Chondrocyte (in vitro differentiated cells): ENCODE results near the gene CRHR1. TPM values are rescaled to one million over a fixed set of nuclear protein-coding genes. Genes with fewer than 3 reads are reported as not detected.

Source experiments
- DNase-seq: peaks from one replicate; pipeline ENCODE4 v3.0.0; 2021; ENCODE audit warnings: mixed read lengths, low spot score
- H3K27ac Mint-ChIP-seq: one replicate; pipeline ENCODE4 v1.8.0; 2021; ENCODE audit warnings: mild to moderate bottlenecking, moderate library complexity, mixed read lengths; ENCODE audit not compliant: unreplicated experiment
- H3K27me3 Mint-ChIP-seq: 2 replicates; pipeline ENCODE4 v1.8.0; 2021; ENCODE audit warnings: low read depth, mixed read lengths
- H3K36me3 Mint-ChIP-seq: 2 replicates; pipeline ENCODE4 v1.8.0; 2021; ENCODE audit warnings: low read depth, mixed read lengths
- H3K4me1 Mint-ChIP-seq: 2 replicates; pipeline ENCODE4 v1.8.0; 2021; ENCODE audit warnings: low read depth, mild to moderate bottlenecking, mixed read lengths
- H3K4me3 Mint-ChIP-seq: one replicate; pipeline ENCODE4 v1.8.0; 2021; ENCODE audit warnings: mild to moderate bottlenecking, moderate library complexity, mixed read lengths; ENCODE audit not compliant: unreplicated experiment
- H3K9me3 Mint-ChIP-seq: 2 replicates; pipeline ENCODE4 v1.8.0; 2021; ENCODE audit warnings: low read depth, mixed read lengths
- CTCF ChIP-seq: fragments of 200-600 bp; sonication (generic); IDR thresholded peaks from 2 replicates; pipeline ENCODE4 v1.5.0; 2021; ENCODE audit warnings: antibody characterized with exemption, mild to moderate bottlenecking, moderate library complexity
- total RNA-seq: library from RNA; stranded (reverse); gene quantifications from 3 replicates; pipeline ENCODE4 v1.2.1, GENCODE V29; 2021

The CRHR1 gene
- total RNA-seq, 1 donor from 2014 or later, result not detected

- DNase-seq, result no peak
- no peak overlapping the region for H3K27ac Mint-ChIP-seq
- peaks cover 37% of the 10 kb centered on the region for H3K27me3 Mint-ChIP-seq
- no peak overlapping the region for H3K4me3 Mint-ChIP-seq
- H3K36me3 Mint-ChIP-seq, result no peaks in the 10 kb centered on the region
- H3K4me1 Mint-ChIP-seq, result no peaks in the 10 kb centered on the region
- TF ChIP-seq CTCF, result no peak
- H3K9me3 Mint-ChIP-seq, result no peaks in the 10 kb centered on the region
Measured at GRCh38 chr17:45839442-45839841, 55.3 kb downstream of the CRHR1 start.

DNA sequence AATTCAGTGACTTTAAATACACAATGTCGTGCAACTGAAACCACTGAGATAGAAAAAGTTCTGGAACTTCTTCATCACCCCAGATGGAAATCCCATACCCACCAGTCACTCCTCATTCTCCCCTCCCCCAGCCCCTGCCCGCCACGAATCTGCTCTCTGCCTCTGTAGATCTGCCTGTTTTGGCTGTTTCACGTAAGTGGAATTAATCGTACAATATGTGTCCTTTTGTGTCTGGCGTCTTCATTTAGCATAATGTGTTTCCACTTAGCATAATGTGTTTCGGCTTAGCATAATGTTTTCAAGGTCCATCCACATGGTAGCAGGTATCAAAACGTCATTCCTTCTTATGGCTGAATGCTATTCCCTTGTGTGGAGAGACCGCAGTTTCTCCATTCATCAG, 57.1 kb downstream of the CRHR1 start:
- TF ChIP-seq CTCF, result no peak
- no peak for DNase-seq
- Mint-ChIP-seq H3K4me3 (no peak overlapping the region), H3K27me3 (peaks cover 34% of the 10 kb centered on the region), H3K4me1 (no peaks in the 10 kb centered on the region), H3K27ac (no peak overlapping the region), H3K36me3 (no peaks in the 10 kb centered on the region), H3K9me3 (no peaks in the 10 kb centered on the region)

DNA sequence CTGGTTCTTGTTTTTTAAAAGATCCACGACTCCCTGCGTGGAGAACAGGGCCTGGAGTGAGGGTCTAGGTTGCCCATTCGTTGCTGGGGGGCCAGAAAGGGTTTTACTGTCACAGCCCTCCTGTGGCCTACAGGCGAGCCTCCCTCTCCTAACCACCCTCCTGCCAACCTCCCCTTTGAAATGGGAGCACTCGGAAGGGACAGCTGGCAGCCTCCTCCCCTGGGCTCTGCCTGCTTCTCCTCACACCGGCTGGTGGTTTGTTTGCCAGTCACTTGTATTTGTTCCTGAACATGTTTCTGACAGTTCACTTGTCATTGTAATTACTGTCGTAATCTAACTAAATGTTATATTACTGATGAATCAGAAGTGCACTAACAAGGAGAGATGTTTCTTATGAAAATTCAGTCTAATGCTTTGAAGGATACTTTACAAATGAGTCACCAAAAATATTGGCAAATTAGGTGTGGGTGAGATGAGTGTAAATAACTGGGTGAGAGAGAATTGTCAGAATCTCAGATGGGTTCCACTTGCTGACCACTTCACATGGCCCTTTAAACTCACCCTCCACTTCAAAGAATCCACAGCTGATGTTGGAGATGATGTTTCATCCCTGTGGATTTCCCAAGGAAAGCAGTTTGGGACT, 57.9 kb downstream of the CRHR1 start:
- TF ChIP-seq CTCF, result no peak
- Mint-ChIP-seq H3K27ac (no peak overlapping the region), H3K4me3 (no peak overlapping the region), H3K36me3 (no peaks in the 10 kb centered on the region), H3K9me3 (no peaks in the 10 kb centered on the region), H3K27me3 (peaks cover 28% of the 10 kb centered on the region), H3K4me1 (no peaks in the 10 kb centered on the region)
- no peak for DNase-seq

- H3K27ac Mint-ChIP-seq, result no peak overlapping the region
- H3K36me3 Mint-ChIP-seq, result no peaks in the 10 kb centered on the region
- no peak for DNase-seq
- H3K4me1 Mint-ChIP-seq, result no peaks in the 10 kb centered on the region
- TF ChIP-seq CTCF, result no peak
- H3K4me3 Mint-ChIP-seq, result no peak overlapping the region
- H3K9me3 Mint-ChIP-seq, result no peaks in the 10 kb centered on the region
- H3K27me3 Mint-ChIP-seq, result peaks cover 29% of the 10 kb centered on the region
Measured at GRCh38 chr17:45843722-45844121, 59.6 kb downstream of the CRHR1 start.

GRCh38 chr17:45844695-45845375, 60.7 kb downstream of the CRHR1 start, which contains the start of gene SPPL2C:
TSS of gene SPPL2C (plus strand) at chr17:45844881. CDS start at chr17:45844907, 26 bp downstream.
- TF ChIP-seq CTCF, result no peak
- Mint-ChIP-seq H3K27ac (no peak within 1 kb of the TSS), H3K27me3 (peaks cover 23% of the 10 kb centered on the region), H3K4me3 (no peak within 1 kb of the TSS), H3K9me3 (no peaks in the 10 kb centered on the region), H3K36me3 (no peaks in the 10 kb centered on the region), H3K4me1 (no peaks in the 10 kb centered on the region)
- DNase-seq, result peak; percentile 90
